GM19035 (cell line): ENCODE results near the gene SIGLEC7.
A peak's percentile ranks its signal among the peaks of the same experiment; 100 is the strongest.

ENCODE experiments used
- ATAC-seq: cut with Tn5 transposase; IDR thresholded peaks from one replicate; pipeline ENCODE4 v1.9.1; 2021; ENCODE audit not compliant: unreplicated experiment

Gene SIGLEC7

DNA sequence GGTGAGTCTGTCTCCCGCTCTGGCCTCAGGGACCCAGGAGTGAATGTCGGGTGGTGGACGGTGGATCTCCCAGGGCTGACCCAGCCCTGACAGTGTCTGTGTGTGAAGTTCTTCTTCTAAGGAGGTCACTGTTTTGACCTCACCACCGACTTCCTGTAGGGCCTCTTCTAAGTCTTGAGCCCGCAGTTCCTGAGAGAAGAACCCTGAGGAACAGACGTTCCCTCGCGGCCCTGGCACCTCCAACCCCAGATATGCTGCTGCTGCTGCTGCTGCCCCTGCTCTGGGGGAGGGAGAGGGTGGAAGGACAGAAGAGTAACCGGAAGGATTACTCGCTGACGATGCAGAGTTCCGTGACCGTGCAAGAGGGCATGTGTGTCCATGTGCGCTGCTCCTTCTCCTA is at the start of gene SIGLEC7:
Gene SIGLEC7 (plus strand): TSS at position 183 of the 400 bp plus-strand sequence. CDS start 69 bp downstream, at position 252.
- no peak for ATAC-seq

DNA sequence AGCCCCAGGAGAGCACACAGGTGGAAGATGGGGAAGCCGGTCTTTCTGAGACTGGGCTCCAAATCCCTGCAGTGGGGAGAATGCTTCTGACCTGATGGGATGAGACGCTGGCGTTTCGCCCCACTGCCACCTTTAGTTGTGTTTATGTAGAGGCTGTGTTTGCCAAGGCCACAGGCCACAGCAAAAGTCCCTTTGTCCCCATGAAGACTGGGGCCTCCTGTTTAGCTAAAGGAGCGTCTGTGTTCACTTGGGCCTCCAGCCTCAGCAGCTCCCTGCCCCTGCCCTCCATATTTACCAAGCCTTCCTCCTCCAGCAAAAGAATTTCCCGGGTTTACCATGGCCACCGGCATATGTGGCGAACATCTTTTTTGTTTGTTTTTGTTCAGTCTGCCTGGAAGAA is 49.0 kb upstream of the SIGLEC7 start:
- no peak for ATAC-seq

DNA sequence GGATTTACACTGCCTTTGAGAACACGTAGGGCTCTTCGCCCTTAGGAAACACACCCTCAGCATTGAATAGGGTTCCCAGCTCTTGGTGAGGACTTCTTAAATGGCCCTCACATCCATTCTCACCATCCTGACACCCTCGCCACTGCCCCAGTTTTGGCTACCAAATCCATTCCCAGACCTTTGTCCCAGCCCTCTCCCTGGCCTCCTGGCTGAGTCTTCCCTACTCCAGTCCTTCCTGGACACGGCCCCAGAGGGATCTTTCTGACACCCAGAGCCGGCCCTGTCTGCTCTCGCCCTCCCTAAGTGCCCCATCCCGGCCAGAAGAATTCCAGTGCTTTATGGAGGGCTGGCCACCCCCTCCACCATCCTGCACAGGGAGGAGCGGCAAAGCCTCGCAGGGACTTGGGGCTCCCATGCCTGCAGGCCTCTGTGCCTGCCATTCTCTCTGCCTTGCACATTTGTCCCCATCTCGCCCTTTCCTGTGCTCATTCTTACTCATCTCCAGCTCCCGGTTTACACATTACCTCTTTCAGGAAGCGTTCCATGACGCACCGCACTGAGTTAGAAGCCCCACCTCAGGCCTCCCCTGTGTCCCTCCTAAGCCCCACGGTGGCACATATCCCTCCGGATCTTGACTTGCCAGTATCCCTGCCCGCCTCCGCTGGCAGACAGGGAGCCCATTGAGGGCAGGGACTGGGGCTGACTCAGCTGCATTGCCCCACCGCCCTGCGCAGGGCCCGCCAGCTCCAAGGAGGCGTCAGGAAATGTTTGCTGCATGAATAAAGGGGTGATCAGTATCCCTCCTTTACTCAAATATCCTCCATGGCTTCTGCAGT is 48.4 kb upstream of the SIGLEC7 start:
- ATAC-seq = no peak

DNA sequence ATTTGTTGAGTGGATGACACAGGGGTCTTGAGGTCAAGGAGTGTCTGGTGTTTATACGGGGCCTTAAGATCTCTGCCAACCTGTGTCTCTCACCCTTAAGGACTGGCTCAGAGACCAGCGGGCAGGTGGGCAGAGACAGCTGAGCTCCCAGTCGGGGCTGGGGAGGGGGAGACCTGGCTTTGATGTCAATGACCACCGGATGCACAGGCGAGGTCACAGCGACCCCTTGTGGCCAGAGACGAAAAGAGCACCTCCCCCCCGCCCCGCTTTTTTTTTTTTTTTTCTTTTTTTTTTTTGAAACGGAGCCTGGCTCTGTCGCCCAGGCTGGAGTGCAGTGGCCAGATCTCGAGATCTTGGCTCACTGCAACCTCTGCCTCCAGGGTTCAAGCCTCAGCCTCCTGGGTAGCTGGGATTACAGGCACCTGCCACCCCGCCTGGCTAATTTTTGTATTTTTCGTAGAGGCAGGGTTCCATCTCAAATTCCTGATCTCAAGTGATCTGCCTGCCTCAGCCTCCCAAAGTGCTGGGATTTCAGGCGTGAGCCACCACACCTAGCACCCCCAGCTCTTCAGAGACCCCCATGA is 47.3 kb upstream of the SIGLEC7 start:
- no peak for ATAC-seq

- ATAC-seq = no peak
These were observed 45.5 kb upstream of the SIGLEC7 start for GRCh38 chr19:51096473-51097165.

DNA sequence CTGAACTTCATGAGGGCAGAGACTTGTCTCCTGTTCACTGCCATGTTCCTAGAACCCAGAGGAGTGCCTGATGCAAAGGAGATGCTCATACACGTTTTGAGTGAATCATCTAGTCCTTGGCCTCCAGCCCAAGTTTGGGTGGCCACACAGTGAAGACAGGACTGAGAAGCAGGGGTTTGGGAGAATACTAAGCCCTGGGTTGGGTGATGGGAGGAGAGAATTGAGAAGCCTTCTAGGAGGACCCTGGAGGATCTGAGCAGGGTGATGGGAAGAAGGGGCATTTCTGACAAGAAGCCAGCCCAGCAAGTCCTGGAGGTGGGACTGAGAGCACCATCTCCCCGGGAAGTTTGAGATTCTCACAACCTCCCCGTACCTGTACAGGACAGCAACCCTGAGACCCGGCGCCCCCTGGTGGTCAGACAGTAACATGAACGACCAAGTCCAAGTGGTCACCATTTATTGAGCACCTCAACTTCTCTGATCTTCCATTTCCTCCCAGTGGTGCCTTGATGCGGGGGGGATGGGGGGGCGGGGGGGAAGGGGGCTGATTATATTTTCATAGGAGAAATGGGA is 44.8 kb upstream of the SIGLEC7 start:
- no peak for ATAC-seq

DNA sequence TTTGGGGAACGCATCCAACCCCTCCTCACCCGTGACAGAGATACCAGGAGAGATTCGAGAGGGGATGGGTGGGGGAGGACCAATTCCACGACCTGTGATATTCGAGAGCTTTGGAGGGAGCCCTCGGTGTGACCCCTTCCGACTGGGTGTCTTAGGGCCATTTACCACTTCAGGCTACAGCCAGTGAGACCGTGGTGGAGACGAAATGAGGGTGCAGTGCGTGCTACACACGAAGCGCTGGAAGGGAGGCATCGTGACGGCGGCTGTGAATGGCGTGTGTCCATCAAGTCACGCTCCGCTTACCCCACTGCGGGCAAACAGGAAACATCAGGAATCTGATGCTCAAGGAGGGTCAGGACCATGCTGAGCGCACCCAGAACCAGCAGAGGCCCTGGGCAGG is 44.3 kb upstream of the SIGLEC7 start:
- ATAC-seq = no peak

GRCh38 chr19:51098365-51099046 is 43.6 kb upstream of the SIGLEC7 start:
- ATAC-seq = no peak

- ATAC-seq = no peak
These were observed 43.1 kb upstream of the SIGLEC7 start for GRCh38 chr19:51099047-51099382.

DNA sequence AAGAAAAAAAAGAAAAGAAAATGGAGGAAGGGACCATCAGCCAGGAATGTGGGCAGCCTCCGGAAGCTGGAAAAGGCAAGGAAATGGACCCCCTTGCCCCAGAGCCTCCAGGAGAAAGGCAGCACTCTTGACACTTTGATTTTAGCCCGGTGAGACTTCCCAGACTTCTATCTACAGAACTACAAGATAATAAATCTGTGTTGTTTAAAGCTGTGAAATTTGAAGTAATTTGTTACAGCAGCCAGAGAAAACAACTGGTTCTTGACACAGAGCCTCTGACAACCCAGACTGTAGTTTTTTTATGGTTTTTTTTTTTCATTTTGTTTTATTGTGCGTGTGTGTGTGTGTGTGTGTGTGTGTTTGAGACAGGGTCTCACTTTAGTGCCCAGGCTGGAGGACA is 41.5 kb upstream of the SIGLEC7 start:
- ATAC-seq = no peak

DNA sequence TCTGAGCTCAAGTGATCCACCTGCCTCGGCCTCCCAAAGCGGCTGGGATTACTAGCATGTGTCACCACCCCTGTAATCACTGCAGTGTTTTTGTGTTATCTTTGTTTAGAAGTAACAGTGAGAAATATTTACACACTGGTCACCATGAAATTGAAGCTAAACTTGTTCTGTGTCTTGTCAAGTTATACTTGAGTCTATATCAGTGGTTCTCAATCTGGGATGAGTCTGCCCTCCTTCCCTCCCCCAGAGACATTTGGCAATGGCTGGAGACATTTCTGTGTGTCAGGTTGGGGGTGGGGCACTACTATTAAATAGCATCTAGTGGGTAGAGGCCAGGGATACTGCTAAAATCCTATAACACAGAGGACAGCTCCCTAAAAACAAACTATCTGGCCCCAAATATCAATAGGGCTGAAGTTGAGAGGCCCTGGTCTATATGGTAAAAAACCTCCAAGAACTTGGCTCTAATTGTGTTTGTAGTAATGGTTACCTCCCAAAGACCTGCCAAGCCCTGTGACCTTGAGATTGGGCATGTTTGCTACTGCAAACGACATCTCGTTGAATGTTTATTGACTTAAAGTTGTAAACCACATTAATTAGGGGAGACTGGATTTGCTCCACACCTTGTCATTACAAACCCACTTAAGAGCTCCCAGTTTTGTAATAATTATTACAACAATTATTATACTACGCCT is 40.8 kb upstream of the SIGLEC7 start:
- no peak for ATAC-seq

GRCh38 chr19:51102991-51103390 is 39.1 kb upstream of the SIGLEC7 start:
- ATAC-seq = no peak

GRCh38 chr19:51103926-51104341 is 38.2 kb upstream of the SIGLEC7 start:
- no peak for ATAC-seq

GRCh38 chr19:51107406-51108065 is 34.6 kb upstream of the SIGLEC7 start:
- no peak for ATAC-seq

DNA sequence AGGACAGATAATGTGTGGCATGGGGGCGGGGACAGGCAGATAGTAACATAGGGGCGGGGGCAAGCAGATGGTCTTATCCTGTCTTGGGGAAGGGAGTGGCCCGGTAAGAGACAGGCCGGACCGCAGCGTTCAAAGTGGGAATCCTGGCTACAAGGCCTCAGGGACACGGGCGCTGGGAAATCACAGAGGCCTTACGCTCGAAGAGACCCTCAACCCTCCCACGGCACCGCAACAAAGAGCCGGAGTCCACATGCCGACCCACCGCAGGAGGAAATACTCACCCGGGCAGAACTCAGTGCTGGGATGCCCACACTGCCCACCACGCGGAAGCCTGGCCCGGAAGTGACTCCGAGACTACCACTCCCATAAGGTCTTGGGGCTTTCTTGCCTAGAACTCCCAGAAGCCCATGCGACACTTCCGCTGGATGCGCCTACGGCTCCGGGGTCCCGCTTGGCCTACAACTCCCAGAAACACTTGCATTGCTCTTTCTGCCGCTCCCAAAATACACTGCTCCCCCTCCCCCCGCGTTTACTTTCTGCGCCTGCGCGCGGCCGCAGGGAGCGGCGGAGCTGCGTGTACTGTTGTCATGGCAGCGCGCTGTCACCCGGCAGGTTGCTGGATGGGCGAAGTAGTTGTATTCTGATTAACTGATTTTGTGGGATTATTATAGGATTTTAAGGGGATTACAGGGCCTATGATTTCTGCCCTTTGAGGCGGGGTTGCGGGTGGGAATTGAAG is 33.9 kb upstream of the SIGLEC7 start, which contains the start of gene CTU1:
Gene CTU1 (minus strand): TSS at position 344 of the 739 bp plus-strand sequence. CDS start 3,840 bp downstream, outside the sequence.
- ATAC-seq = peak; percentile 96

GRCh38 chr19:51108805-51109146 is 33.3 kb upstream of the SIGLEC7 start:
- peak; percentile 30 for ATAC-seq

GRCh38 chr19:51110666-51110971 is 31.5 kb upstream of the SIGLEC7 start:
- ATAC-seq = no peak

DNA sequence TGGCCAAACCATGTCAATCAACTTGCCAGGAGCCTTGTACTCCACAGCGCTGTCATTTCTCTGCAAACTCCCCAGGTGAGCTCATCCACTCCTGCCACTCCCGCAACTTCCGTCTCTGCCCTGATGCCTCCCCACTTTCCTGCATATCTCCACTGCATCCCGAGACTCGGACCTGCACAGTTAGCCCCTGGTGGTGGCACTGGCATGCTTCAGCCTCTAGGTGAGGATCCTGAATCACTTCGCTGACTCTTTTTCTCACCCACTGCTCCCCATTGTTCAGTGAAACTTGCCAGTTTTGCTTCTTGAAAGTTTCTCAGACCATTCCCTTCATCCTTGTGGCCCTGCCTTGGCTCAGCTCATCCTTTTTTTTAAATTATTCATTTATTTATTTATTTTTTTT is 30.5 kb upstream of the SIGLEC7 start:
- no peak for ATAC-seq

- no peak for ATAC-seq
These were observed 27.9 kb upstream of the SIGLEC7 start for GRCh38 chr19:51114087-51114729.
